Myocyte (in vitro differentiated cells): Measurements from ENCODE around the gene ADAMTS5. TPM values are rescaled to one million over a fixed set of nuclear protein-coding genes. Genes with fewer than 3 reads are reported as not detected.

ENCODE experiments used
- DNase-seq: peaks from one replicate; pipeline ENCODE4 v3.0.0-alpha.2; 2012; ENCODE audit warnings: low read depth
- total RNA-seq: library from RNA; depleted of rRNA; stranded (reverse); fragments of >200 nt; gene quantifications from 2 replicates; pipeline ENCODE4 v1.2.3, GENCODE V29; 2014

The ADAMTS5 gene
- total RNA-seq, 1 donor from 2014 or later = 34.5 TPM

DNA sequence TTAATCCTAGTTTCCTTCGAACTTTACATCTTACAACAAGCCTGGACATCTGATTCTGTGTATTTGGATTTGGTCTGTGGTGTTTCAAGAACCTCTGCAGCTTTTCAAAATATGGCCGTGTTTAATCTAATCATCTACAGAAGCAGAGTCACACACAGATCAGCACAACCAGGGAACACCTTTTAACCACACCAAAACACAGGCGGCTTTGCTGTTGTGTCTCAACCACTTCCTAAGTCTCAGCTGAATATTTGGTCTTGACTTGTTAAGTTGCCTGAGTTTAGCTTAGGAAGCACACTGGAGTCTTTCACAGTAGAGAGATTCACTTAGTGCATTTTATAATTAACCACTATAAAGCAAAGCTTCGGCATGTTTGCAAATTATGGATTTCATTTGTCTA, 17.1 kb downstream of the ADAMTS5 start:
- no peak for DNase-seq

DNA sequence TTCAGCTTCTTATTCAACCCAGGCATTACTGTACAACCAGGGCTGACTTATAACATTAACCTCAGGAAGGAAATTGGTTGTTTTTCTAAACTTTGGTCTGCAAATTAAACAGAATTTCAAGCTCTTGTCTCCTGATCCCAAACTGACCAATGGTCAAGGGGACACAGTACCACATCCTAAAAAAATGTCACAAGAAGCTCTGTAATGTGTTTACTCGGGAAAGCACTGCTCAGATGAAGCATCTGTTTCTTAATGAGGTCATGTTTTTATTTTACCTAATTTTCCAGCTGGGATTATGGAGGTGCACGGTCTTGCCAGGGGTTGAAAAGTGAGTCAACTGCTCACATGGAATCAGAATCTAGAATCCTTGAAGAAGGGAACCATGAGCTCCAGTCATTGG, 18.7 kb downstream of the ADAMTS5 start:
- DNase-seq = peak; percentile 73

DNA sequence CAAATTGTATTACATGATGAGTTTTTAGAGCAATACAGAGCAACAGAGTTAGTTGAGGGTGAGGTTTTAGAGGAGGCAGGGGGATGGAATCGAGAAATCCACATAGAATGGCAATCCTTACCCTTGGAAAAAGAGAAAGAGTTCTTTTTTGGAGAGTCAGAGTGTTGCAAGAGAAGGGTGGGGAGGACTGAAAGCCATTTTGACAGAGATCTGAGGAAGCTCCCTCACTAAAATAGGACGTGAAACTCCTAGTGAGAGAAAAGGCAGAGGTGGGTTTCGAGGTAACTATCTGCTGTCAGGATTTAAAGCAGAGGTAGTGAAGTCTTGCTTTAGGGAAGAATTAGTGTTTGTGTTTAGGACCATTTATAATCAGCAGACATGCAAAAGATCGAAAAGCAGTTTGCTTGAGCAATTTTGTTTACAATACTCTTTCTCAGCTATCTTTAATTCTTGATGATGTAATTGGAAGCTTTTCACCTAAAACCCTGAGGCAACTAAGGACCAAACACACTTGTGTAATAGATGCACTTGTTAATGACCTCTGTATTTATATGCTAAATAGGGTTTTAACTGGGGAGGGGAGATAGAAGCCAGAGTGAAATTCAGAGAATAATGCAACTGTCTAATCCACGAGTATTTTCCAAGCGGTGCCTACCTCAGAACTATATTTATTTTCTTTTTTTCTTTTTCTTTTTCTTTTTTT, 20.0 kb downstream of the ADAMTS5 start:
- no peak for DNase-seq

DNA sequence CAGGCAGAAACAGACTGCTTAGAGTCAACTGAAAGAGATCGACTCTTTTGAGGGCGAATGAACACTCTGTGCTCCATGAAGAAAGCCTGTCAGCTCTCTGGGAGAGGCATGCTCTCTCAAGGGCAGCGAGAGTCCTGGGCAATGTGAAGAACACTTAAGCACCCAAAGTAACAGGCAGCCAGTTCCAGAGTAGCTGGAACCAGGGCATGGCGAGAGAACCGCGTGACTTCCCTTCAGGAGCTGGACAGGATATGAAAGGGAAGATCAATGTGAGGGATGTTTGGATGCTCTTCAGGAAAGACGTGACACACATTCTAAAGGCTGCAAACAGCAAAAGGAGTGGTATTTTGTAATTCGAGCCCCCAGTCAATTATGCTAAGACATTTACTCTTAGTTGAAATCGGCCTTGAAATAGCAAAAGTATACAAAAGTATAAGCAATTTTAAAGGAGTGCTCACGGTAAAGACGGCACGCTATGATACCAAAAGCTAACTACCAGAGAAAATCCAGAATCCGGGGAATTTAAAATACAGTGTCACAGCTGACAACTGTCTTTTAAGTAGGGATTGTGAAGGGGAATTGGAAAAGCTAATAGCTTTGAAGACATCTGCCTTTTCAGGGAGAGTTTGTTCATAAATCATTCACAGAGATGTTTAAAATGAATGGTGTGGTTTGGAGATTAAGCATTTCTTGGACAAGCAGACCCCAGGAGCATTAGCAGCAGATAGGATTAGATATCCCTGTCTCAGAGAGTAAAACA, 20.8 kb downstream of the ADAMTS5 start:
- DNase-seq = peak; percentile 68

DNA sequence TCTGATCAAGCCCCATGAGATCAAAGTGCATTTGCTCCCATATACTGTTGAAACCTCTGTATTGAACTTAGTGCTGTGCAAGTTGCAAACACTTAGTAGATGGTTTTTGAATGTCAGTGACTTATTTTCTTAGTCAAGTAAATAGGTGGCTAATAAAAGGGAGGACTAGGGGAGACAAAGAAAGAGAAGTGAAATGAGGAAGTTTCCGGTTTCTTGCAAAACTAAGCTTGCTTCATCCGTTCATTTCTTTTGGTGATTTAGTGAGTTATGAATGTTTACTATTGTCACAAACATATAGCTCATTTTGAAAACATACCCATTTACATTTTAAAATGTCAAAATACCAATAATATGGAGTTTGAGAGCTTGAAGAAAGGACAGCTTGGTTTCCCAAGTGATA, 23.0 kb downstream of the ADAMTS5 start:
- no peak for DNase-seq

DNA sequence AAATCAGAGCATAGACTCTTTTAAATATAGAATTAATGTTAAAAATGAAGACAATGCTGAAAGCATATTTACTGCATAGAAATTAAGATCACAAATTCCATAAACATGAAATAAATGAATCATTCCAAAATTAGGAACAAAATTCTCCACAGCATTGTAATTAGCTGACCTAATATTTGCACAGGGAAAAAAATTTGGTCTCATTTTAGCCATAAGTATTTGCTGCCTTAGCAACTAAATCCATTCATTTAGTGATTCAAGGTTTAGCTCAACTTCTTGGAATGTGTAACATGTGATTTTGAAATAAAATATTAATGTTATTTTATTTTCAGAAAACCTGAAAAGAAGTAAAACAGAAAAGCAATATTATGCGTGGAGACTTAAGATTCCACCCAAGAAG, 25.5 kb downstream of the ADAMTS5 start:
- DNase-seq = peak; percentile 20

DNA sequence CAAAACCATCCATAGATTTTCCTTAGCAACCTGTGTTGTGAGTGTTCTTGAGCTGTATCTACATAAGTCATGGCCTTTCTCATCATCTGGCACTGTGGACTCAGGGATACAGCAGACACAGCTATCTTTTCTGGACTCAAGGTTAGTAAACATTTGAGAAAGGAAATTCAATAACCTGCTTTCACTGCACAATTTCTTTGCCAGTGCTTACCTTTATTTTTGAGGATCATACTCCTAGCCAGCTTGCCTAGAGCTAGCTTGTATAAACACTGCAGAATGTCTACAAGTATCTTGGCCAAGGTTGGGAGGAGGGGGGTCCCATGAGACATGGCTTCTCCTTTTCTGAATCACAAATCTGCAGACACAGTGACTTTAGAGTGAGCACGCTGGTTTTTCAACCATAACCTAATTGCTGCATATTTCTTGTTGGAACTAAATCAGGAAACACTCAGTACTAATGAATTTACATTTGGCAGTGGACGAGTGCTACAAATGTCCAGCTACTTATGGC, 27.2 kb downstream of the ADAMTS5 start:
- DNase-seq = no peak

DNA sequence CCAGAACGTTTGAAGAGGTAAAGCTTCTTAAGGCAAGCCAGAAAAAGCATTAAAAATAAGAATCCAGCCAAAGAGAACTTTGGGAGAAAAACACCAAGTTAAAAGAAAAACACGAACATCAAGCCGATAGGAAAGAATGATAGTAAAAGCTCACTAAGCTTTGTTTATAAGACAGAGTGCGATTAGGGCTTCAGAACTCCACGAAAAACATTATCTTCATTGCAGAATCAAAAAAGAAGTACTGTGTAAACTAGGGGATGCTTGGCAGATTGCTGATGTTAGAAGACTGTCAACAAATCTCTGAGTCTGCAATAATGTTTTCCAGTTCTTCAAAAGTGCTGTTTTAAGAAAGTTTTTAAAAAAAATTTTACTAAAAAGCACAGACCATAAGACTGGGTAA, 30.2 kb downstream of the ADAMTS5 start:
- no peak for DNase-seq

DNA sequence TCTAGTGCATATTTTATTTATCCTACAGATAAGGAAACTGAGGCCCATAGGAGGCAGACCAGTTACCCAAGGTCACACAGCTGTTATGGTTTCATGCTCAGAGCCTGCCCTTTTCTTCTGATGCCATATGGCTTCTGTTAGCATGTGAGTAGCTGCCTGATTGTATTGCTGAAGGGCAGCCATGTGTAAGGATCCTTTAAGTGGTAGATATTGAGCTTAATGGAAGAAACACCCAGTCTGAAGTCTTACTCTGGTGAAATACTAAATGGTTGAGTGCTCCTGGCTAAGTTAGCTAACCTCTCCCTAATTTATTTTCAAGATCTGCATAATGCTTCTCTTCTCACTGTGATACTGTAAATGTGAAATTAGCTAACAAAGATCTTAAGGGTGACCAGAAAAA, 30.9 kb downstream of the ADAMTS5 start:
- DNase-seq = no peak

DNA sequence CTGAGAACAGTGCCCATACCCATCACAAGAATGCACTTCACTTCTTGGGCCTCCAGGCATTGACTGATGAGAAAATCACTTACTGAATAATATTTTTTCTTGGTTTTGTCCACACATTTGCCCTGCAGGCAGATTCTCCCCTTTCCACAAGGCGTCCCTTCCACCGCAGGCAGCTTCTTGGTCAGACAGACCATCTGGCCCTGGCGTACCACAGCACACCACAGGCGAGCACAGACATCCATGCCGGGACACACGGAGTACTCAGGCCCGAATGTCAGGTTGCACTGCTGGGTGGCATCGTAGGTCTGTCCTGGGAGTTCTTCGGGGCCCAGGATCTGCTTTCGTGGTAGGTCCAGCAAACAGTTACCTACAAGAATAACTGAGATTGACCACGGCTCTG, 32.5 kb downstream of the ADAMTS5 start:
- DNase-seq = no peak

DNA sequence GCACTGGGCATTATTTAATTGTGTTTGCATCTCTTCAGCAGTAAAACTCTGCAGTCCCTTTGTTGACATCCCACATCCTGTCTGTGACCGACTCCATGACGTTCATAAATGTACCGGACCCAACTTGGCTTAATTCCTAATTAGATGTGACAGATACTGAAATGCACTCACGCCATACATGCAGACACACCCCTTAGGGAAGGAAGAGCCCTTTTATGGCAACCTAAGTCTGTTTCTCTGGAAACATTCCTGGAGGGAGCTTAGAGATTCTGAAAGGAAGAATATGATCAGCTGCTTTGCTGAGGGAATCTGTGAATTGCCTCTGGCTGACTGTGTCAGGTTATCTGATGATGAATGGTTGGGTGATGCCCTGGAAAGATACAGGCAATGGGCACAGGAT, 33.4 kb downstream of the ADAMTS5 start:
- DNase-seq = no peak

DNA sequence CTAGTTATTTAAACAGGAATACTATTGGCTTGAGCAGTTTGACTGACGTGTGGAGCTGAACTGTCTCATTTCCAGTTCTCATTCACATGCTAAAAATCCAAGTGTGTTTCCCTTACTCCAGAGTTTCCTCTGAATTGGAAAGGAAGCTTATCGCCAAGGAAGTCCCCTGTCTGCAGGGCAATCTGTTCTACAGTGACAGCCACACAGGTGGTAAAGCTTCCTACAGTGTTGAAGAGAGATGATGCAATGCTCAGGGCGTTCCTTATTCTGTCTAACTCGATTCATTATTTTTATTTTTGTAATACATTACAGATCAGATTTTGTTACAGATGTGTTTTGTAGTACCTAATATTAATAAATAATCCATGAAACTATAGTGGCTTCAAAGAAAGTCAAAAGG, 41.3 kb downstream of the ADAMTS5 start:
- no peak for DNase-seq

DNA sequence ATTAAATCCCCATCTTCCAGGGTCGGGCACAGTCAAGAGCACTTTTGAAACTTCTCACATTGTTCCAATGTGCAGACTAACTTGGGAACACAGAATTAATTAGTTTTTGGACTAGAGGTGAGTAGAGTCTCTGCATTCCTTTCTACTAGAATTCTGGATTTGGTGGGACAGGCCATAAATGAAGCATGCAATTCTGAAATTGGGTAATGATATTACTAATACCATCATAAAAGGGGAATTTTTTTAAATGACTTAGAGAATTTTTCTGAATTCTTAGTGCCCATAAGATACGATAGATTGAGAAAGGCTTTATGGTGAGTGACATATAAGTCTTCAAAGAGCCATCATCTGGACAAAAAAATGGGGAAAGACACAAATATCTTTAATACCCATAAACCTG, 41.8 kb downstream of the ADAMTS5 start:
- no peak for DNase-seq

DNA sequence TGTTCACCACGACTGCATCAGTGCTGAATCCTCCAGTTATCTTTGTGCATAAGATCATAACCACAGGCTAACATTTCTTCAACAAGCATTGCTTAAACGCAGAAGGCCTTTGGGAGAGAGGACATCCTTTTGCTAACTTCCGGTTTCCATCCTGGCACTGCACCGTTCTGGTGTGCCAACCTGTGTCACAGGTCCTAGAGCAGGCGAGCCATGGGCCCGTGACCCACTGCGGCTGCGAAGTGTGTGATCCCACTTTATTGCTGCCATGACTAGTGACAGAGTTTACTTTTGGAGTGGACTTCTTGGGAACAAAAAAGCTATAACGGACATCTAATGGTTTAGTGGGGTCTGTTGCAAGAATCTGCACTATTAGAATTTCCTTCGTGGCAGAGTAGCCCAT, 42.9 kb downstream of the ADAMTS5 start:
- no peak for DNase-seq

DNA sequence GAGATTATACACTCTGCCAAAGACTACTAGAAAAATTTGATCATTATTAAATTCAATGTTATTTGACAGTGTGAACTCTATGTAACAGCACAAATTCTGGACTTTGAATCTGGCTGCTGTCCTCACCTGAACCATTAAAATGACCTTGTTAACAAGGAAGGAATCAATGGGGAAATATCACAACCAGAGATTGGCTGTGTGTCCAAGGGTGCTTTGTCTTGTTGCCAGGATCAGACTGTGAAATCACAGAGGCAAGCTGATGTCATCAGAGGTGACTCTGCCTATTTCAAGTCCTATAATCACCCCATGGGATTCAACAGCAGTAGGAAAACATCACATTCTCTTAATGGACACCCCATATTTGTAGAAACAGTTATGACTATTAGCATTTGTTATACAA, 46.8 kb downstream of the ADAMTS5 start:
- DNase-seq = no peak

DNA sequence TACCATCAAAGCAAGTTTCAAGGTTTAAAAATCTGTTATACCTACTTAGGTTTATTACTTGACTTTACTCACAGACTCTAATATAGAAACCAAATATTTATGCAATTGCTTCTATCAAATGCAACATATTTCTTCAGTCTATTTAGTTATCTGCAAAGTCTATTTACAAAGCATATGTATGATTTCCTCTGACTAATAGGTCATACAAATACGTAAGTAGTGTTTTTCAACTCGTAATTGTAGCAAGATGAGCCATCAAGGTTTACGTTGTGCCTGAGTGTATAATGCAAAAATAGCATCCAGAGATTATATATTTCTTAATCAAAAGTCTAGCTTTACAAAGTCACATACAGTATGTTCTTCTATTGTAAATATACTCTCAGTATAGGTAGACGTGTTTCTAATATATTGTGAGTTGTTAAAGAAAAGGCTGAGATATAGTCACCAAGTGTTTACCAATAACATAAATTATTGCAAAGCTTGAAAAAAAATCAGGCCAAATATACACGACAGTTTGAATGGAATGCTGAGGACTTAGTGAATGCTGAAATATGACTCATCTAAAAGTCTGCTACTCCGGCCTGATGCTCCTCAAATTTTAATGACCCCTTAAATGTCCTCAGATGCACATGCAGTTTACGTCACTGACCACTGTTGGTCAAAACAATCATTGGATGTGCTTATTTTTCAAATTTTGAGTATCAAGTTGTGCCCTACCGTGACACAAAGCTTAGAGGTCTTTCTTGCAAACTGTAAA, 48.4 kb downstream of the ADAMTS5 start:
- peak; percentile 56 for DNase-seq

DNA sequence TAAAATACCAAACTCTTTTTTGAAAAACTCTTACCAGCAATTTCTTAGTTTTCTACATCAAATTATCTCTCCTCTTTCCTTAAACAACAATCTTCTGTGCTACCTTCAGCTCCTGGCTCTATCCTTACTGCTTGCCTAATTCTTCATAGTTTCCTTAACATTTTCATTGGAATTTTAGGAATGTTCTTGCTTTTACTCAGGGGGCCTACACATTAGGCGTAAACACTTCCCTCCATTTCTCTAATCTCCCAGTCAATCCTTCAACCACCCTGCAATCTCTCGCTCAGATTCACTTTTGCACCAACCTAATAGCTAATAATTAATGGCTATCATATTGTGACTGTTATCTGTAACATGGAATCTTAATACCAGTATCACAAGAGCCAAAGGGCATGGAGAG, 50.1 kb downstream of the ADAMTS5 start:
- DNase-seq = no peak

DNA sequence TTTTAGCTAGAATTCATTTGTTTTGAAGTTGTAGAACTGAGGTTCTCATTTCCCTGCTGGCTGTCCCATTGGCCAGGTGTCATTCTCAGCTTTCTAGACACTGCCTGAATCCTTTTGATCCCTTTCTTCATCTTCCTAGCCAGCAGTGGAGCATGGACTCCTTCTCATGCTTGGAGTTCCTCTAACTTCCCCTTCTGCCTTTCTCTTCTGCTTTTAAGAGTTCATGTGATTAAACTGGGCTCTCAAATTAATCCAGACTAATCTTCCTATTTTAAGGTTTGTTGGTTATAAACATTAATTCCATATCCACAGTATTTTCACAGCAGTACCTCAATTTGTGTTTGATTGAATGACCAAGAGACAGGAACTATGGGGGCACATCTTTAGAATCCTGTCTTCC, 52.3 kb downstream of the ADAMTS5 start:
- no peak for DNase-seq

DNA sequence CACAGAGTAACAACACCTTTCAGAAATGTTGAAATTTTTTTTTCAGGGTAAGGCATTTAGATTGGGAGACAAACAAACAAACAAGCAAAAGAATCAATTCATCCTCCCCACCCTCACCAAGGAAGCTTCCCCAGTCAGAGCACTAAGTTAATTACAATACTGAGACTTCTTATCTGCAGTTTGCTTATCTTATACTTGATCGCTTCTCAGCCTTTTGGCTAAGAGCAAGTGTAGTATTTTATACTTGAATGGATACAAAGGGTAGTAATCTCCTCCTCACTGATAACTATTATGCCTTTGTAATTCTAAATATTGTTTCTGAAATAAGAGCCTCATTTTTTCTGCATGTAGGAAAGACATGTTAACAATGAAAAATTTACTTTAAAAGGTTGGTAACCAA, 54.4 kb downstream of the ADAMTS5 start:
- no peak for DNase-seq

DNA sequence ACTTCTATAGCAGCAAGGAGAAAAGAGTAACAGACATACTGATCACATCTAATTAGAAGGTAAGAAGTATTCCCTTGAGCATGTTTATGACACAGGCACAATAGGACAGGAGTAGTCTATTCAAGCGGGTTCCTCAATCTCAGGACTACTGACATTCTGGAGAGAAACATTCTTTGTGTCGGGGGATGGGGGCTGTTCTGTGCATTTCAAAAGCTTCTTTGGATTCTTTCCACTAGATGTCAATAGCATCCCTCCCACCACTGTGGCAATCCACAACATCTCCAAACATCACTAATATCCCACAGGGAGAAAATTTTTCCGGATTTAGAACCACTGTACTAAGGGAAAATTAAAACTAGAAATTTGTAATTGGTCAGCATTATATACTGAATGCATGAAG, 56.9 kb downstream of the ADAMTS5 start:
- DNase-seq = peak; percentile 40

DNA sequence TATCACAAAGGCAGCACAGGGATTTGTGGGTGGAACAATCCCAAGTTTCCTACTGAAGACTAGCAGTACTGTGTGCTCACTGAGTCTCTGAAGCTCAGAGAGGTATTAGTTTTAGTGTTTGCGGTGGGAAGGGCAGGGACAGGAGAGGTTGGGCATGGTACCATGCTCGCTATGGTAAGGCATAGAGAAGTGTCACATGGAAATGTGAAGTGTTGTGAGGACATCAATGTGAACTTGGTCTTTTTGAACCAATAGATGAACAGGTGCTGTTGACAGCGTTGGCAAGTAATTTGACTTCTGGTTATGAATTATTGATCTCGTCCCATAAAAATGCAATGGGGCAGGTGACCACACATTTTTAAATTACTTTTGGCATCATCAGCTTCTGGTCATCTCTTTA, 65.9 kb downstream of the ADAMTS5 start:
- DNase-seq = peak; percentile 14

DNA sequence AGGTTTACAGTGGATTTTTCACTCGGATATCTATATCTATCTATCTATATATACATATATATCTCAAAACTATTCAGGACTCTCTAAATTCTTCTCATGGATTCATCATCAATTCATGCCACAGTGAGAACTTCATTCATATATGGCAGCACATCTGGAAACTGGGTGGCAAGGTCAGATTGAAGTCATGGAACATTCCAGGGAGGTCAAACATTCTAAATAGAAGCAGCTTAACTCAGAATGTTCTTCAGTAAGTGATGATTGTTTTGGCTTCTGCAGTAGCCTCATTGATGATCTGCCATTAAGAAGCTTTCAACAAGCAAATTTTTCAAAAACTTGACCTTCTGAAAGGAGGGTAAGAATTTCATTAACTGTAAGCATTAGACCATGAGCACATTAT, 74.7 kb downstream of the ADAMTS5 start:
- no peak for DNase-seq
